22Rv1 (cell line): Measurements from ENCODE around the gene RAB20.

Source experiments
- H3K27ac ChIP-seq: fragments of 450-650 bp; 2 replicates; pipeline ENCODE4 v1.5.1; 2017
- ZFX ChIP-seq: fragments of 450-650 bp; IDR thresholded peaks from 2 replicates; pipeline ENCODE4 v1.6.1; 2017; ENCODE audit warnings: antibody characterized with exemption, borderline replicate concordance
- TF ChIP-seq, protein P1 (sequence below): fragments of 450-650 bp; IDR thresholded peaks from 2 replicates; pipeline ENCODE4 v1.5.1; 2017; ENCODE audit warnings: mild to moderate bottlenecking

Gene RAB20

DNA sequence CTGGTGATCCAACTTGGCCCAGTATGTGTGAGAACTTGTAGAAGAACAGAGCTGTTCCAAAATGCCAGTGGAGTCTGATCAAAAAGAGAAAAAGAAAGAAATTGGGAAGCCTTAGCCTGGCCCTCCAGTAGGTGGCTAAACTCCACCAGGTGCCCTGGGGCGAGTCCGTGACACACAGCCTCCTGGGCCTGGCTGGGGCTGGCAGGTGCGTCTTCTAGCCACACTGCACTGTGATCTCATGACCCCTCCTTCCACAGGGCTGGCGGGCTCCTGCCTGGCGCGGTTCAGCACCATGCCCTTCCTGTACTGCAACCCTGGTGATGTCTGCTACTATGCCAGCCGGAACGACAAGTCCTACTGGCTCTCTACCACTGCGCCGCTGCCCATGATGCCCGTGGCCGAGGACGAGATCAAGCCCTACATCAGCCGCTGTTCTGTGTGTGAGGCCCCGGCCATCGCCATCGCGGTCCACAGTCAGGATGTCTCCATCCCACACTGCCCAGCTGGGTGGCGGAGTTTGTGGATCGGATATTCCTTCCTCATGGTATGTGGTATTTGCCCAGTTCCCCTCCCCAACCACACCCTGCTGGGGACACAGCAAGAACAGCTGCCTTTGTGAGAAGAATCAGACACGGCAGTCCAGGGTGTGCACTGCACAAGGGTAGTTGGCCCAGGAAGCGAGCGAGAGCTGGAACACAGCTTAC is 53.7 kb downstream of the RAB20 start:
- TF ChIP-seq, protein P1, sequence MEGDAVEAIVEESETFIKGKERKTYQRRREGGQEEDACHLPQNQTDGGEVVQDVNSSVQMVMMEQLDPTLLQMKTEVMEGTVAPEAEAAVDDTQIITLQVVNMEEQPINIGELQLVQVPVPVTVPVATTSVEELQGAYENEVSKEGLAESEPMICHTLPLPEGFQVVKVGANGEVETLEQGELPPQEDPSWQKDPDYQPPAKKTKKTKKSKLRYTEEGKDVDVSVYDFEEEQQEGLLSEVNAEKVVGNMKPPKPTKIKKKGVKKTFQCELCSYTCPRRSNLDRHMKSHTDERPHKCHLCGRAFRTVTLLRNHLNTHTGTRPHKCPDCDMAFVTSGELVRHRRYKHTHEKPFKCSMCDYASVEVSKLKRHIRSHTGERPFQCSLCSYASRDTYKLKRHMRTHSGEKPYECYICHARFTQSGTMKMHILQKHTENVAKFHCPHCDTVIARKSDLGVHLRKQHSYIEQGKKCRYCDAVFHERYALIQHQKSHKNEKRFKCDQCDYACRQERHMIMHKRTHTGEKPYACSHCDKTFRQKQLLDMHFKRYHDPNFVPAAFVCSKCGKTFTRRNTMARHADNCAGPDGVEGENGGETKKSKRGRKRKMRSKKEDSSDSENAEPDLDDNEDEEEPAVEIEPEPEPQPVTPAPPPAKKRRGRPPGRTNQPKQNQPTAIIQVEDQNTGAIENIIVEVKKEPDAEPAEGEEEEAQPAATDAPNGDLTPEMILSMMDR, result peak; percentile 64
- no peak for TF ChIP-seq ZFX
- peak overlapping the region; percentile 96 for H3K27ac ChIP-seq

DNA sequence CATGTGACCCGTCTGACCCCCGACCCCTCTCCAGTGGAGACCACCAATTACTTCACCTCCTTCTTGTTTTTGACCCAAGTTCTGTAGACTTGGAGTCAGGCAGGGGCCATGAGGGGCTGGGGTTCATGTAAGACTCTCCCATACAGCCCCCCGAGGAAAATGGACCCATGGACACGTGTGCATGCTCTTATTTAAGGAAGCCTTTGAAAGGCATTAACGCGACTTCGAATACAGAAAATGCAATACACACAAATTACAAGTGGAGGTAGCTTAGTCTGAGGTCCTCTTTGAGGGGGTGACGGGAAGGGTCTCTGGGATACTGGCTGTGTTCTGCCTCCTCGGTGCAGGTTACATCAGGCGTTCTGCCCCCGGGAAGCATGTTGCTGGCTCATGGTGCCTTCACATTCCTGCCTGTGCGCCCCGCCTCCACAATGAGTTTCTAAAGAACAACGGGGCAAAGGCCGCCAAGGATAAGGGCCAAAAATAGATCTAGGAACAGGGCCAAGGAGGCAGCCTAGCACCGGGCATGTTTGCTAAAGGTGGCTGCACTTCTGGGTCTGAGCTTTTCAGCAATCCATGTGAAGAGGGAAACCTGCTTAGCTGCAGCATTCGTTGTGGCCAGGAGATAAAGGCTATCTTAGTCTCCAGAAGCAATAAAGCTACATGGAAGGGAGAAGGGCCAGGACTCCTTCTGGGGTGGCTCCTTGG is 54.5 kb downstream of the RAB20 start:
- H3K27ac ChIP-seq, result peak overlapping the region; percentile 96
- TF ChIP-seq, protein P1, result no peak
- TF ChIP-seq ZFX, result no peak

DNA sequence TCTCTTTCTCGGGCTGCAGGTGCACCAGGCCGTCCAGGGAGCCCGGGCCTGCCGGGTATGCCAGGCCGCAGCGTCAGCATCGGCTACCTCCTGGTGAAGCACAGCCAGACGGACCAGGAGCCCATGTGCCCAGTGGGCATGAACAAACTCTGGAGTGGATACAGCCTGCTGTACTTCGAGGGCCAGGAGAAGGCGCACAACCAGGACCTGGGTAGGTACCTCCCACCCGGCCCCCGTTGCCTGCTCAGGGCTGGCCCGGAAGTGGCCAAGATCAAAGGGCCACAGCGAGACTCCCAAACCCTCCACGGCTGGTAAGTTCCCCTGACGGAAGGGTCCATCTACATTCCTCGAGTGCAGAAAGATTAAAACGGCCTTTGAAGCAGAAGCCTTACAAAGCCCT is 55.1 kb downstream of the RAB20 start:
- H3K27ac ChIP-seq, result peak overlapping the region; percentile 96

DNA sequence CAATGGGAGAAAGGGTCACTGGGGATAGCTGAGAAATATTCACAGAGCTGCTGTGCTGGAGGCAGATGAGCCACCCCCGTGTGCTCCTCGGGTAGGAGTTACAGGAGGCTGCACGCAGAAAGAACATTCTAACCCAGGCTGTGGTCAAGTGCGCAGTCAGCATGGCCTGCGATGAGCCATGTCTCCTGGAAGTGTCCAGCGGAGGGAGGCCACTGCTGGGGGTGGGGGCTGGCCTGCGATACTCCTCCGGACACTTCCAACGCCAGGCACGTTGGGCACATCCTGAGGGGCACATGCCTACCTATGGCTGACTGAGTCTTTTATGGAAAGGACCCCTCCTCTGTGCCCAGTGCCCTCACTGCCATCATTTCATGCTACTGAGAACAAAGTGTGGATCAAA is 55.9 kb downstream of the RAB20 start:
- H3K27ac ChIP-seq, result no peak overlapping the region
- TF ChIP-seq ZFX, result no peak
- TF ChIP-seq, protein P1, result no peak

More for the DNA sequence above, 55.1 kb downstream of the RAB20 start:
- TF ChIP-seq, protein P1, result no peak
- no peak for TF ChIP-seq ZFX

DNA sequence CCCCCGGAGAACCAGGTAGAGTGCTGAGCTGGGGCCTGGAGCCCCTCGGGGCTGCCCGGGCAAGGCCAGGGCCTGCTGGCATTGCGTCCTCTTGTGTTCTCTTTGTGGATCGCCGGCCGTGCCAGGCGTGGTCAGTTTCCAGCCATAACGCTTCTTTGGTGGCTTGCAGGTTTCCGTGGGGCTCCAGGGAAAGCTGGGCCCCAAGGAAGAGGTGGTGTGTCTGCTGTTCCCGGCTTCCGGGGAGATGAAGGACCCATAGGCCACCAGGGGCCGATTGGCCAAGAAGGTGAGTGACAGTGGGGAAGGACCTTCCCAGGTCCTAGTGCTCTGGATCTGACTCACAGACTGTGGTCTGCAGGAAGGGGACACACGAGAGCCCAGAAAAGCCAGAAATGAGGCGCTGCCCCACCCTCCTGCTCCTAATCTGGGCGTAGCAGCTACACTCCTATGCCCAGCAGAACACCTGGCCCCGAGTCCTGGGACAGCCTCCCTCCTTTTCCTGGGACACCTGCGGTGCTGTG is 57.5 kb downstream of the RAB20 start:
- H3K27ac ChIP-seq, result no peak overlapping the region
- TF ChIP-seq, protein P1, result no peak
- no peak for TF ChIP-seq ZFX

DNA sequence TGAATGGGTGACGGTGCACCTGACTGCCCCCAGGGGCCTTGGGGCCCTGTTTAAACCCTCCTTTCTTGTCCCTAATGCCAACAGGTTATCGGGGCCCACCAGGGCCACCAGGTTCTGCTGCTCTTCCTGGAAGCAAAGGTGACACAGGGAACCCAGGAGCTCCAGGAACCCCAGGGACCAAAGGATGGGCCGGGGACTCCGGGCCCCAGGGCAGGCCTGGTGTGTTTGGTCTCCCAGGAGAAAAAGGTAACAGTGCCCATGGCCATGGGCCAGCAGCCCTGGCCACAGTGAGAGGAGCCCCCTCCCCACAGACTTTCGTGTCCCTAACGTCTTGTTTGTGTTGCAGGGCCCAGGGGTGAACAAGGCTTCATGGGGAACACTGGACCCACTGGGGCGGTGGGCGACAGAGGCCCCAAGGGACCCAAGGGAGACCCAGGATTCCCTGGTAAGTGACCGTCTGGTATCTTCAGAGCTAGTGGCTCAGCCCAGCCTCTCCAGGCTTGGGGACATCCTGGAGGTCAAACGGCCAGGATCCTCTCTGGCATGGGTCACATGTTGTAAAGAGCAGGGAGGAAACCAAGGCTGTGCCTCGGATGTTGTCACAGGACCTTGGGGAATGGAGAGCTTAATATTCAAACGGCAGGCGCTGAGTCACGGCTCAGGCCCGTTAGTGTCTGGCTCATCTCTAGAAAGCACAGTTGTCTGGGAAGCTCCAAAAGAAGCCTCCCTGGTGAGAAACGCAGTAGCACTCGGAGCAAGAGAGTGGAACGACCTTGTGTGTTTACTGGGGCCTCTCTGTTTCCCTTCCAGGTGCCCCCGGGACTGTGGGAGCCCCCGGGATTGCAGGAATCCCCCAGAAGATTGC is 58.3 kb downstream of the RAB20 start:
- no peak overlapping the region for H3K27ac ChIP-seq
- TF ChIP-seq, protein P1, result no peak
- no peak for TF ChIP-seq ZFX
